Lower lobe of right lung (tissue), 2 donors: Measurements from ENCODE around the gene NCR3LG1. TPM values are rescaled to one million over a fixed set of nuclear protein-coding genes. Genes with fewer than 3 reads are reported as not detected.
A peak's percentile ranks its signal among the peaks of the same experiment; 100 is the strongest.

ENCODE experiments used
- ATAC-seq, 2 donors: fragments of 200-7000 bp; cut with Tn5 transposase; one replicate each; pipeline ENCODE4 v1.9.1; 2020 to 2022; ENCODE audit warnings: mild to moderate bottlenecking in 2 of 2, moderate library complexity in 2 of 2
- DNase-seq: peaks from one replicate; pipeline ENCODE4 v3.0.0-alpha.2; 2020
- H3K27ac ChIP-seq: fragments of 200-600 bp; one replicate; pipeline ENCODE4 v1.8.0; 2022
- H3K27me3 ChIP-seq: fragments of 200-600 bp; one replicate; pipeline ENCODE4 v1.8.0; 2022; ENCODE audit warnings: low read depth
- H3K36me3 ChIP-seq: fragments of 200-600 bp; one replicate; pipeline ENCODE4 v1.8.0; 2022; ENCODE audit warnings: mild to moderate bottlenecking
- H3K4me1 ChIP-seq: fragments of 200-600 bp; one replicate; pipeline ENCODE4 v1.8.0; 2022
- H3K4me3 ChIP-seq: fragments of 200-600 bp; one replicate; pipeline ENCODE4 v1.8.0; 2022; ENCODE audit warnings: mild to moderate bottlenecking
- H3K9me3 ChIP-seq: fragments of 200-600 bp; one replicate; pipeline ENCODE4 v1.8.0; 2022
- intact Hi-C: fragments of 100-400 bp; cut with DNase I; formaldehyde crosslinking; loops from one replicate; pipeline ENCODE4 v1.11.0; 2022
- total RNA-seq: library from RNA; stranded (reverse); fragmentation: NEBNext Ultra II Directional; extraction: Animal tissue kit (Norgen Biotek cat#: 25700); gene quantifications from one replicate; pipeline ENCODE4 v1.2.1, GENCODE V29; 2021
- TF ChIP-seq, protein P1 (sequence below): fragments of 200-600 bp; IDR thresholded peaks from one replicate; pipeline ENCODE4 v1.8.0; 2022; ENCODE audit warnings: antibody characterized with exemption, mild to moderate bottlenecking
- donor health status: DM: no; HTN: yes; CAD: no; lungs with severe emphysema.

The NCR3LG1 gene
- total RNA-seq, 1 donor from 2014 or later = 3.2 TPM

DNA sequence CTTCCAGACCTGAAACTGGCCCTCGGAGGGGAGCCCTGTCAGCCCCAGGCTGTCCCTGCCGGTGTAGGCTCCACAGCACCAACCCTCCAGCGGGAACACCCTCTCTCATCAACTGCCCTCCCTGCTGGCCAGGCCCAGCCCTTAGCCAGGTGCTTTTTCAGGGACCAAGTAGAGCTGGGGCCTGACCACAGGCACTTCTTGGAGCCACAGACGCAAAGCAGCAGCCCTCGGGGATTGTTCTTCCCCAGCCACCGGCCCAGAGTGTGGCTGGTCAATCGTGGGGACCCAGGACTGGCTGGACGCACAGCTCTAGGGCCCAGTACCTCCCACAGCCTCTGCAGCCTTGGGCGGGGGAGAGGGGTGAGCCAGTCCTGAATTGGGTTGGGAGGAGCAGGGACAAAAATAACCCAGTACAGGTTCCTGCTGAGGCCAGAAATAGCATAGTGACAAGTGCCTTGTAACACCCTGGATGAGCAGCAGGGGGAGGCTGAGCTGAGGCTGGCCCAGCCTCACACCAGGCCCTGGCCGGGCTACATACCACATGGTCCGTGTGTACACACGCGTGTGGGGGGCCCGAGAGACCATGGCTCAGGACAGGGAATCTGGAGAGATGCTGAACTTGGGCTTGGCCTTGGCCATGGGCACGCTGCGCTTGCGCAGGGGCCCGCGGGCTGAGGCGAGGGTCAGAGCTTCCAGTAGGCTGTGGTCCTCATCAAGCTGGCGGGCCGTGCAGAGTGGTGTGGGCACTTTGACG, 34.9 kb downstream of the NCR3LG1 start:
- ATAC-seq (peak; percentile 72 to 77), DNase-seq (peak; percentile 63)
- Histone ChIP-seq H3K27me3 (peaks cover 12% of the 10 kb centered on the region), H3K4me3 (no peak overlapping the region), H3K36me3 (no peaks in the 10 kb centered on the region), H3K9me3 (no peaks in the 10 kb centered on the region), H3K4me1 (peaks cover 11% of the 10 kb centered on the region), H3K27ac (no peak overlapping the region)
- intact Hi-C loops = no loop called here
- TF ChIP-seq, protein P1, sequence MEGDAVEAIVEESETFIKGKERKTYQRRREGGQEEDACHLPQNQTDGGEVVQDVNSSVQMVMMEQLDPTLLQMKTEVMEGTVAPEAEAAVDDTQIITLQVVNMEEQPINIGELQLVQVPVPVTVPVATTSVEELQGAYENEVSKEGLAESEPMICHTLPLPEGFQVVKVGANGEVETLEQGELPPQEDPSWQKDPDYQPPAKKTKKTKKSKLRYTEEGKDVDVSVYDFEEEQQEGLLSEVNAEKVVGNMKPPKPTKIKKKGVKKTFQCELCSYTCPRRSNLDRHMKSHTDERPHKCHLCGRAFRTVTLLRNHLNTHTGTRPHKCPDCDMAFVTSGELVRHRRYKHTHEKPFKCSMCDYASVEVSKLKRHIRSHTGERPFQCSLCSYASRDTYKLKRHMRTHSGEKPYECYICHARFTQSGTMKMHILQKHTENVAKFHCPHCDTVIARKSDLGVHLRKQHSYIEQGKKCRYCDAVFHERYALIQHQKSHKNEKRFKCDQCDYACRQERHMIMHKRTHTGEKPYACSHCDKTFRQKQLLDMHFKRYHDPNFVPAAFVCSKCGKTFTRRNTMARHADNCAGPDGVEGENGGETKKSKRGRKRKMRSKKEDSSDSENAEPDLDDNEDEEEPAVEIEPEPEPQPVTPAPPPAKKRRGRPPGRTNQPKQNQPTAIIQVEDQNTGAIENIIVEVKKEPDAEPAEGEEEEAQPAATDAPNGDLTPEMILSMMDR = peak; percentile 55

DNA sequence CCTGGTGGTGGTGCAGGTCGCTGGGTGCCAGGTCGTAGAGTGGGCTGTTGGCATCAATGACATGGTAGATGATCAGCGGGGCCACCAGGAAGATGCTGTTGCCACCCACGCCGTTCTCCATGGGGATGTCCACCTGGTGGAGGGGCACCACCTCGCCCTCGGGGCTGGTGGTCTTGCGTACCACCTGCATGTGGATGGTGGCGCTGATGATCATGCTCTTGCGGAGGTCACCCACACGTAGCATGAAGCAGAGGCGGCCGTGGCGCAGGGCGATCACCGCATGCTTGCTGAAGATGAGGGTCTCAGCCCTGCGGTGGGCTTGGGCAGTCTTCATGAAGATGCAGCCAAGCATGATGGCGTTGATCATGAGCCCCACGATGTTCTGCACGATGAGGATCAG, 35.7 kb downstream of the NCR3LG1 start:
- DNase-seq (no peak), ATAC-seq (no peak)
- Histone ChIP-seq H3K9me3 (no peaks in the 10 kb centered on the region), H3K36me3 (no peaks in the 10 kb centered on the region), H3K27ac (no peak overlapping the region), H3K4me1 (peaks cover 11% of the 10 kb centered on the region), H3K4me3 (no peak overlapping the region), H3K27me3 (peaks cover 12% of the 10 kb centered on the region)
- TF ChIP-seq, protein P1 = no peak
- intact Hi-C loops = no loop called here

DNA sequence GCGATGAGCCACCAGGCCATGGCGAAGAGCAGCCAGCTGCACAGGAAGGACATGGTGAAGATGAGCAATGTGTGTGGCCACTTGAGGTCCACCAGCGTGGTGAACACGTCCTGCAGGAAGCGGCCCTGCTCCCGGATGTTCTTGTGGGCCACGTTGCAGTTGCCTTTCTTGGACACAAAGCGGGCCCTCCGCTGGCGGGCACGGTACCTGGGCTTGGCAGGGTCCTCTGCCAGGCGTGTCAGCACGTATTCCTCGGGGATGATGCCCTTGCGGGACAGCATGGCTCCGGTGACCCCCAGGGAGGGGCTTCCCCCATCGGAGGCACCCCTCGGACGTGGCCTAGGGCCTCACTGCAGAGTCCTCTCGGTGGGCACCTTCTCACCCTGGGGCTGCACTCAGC, 36.2 kb downstream of the NCR3LG1 start:
- intact Hi-C loops = no loop called here
- Histone ChIP-seq H3K4me1 (peaks cover 11% of the 10 kb centered on the region), H3K9me3 (no peaks in the 10 kb centered on the region), H3K4me3 (no peak overlapping the region), H3K27me3 (peaks cover 12% of the 10 kb centered on the region), H3K27ac (no peak overlapping the region), H3K36me3 (no peaks in the 10 kb centered on the region)
- DNase-seq (no peak), ATAC-seq (no peak)
- TF ChIP-seq, protein P1 = no peak

DNA sequence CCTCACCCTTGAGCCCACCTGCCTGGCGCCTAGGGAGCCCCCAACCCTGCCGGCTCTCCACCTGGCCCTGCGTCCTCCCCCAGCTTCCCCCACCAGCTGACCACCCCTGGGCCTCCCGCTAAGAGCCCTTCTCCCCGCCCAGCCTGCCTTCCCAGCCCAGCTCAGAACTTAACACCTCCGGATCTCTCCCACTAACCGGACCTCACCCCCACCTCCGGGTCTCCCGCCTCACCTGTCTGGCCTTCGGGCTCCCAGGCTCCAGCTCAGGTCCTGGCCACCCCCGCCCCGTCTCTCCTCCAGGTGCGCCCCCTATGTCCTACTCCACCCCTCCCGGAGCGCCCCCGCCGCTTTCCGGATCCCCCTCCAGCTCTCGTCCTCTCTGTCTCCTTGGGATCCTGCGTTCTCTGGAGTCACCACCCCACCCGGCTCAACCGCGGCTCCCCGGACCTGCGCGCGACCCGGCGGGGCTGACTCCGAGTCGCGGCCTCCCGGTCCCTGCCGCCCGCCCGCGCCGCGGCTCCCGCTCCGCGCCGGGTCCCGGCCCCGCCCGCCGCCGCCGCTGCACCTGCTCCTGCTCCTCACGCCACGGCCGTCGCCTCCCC, 37.1 kb downstream of the NCR3LG1 start, which contains the start of gene KCNJ11:
Gene KCNJ11 (minus strand): TSS at position 51 of the 602 bp plus-strand sequence. CDS start 568 bp downstream, outside the sequence.
- peaks cover 11% of the 10 kb centered on the region for H3K4me1 ChIP-seq
- H3K4me3 ChIP-seq = peak within 1 kb of the TSS; percentile 47
- H3K27me3 ChIP-seq = peaks cover 12% of the 10 kb centered on the region
- TF ChIP-seq, protein P1 = no peak
- ATAC-seq (peak in 1 of 2 donors; percentile 64), DNase-seq (no peak)
- H3K9me3 ChIP-seq = no peaks in the 10 kb centered on the region
- intact Hi-C loops = no loop called here
- H3K27ac ChIP-seq = no peak within 1 kb of the TSS
- H3K36me3 ChIP-seq = no peaks in the 10 kb centered on the region

DNA sequence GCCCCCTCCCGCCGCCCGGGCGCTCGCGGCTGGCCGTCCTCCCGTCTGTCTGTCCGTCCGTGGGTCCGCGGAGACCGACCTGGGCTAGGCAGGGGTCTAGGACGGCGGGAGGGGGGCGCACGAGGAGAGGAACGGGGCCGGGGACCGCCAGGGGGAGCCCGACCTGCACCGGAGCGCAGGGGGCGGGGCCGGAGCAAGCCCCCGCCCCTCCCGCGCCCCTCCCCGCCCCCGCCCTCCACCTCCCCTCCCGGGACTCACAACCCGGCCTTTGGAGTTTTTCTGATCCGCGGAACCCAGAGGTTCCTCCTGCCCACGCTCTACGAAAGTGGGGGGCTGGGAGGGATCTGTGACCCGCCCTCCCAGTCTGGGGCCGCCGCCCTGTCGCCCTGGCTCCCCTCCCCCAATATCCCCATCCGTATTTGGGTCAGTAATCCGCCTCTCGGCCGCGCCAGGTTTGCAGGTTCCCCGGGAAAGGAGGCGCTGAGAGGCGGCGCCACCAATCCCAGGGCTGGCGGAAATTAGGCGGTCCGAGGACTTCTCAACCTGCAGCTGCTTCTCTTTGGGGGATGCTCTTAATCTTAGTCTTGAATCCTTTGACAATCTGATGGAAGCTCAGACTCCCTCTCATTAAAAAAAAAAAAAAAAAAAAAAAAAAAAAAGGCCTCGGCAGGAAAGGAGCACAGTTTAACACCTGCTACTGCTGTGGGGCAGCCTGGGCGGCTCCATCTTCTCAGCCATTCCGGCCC, 37.8 kb downstream of the NCR3LG1 start:
- H3K9me3 ChIP-seq = no peaks in the 10 kb centered on the region
- TF ChIP-seq, protein P1 = peak; percentile 64
- peak; percentile 86 for DNase-seq
- H3K36me3 ChIP-seq = no peaks in the 10 kb centered on the region
- no peak overlapping the region for H3K27ac ChIP-seq
- peak overlapping the region; percentile 47 for H3K4me3 ChIP-seq
- peaks cover 11% of the 10 kb centered on the region for H3K4me1 ChIP-seq
- ATAC-seq = peak; percentile 85 to 89
- peaks cover 10% of the 10 kb centered on the region for H3K27me3 ChIP-seq
- intact Hi-C loops = no loop called here
